Measurements from ENCODE around the gene C11orf65.

Gene C11orf65

GRCh38 chr11:108498046-108498815, 30.9 kb upstream of the C11orf65 start, which contains the start of gene POGLUT3 (continued):
- TF ChIP-seq KLF1 (tag by site-specific recombination; IDR thresholded peaks at IDR 0.05) (peak; percentile 80), ZNF24 (tag by site-specific recombination; IDR thresholded peaks at IDR 0.05) (no peak), ZNF629 (tag by site-specific recombination; IDR thresholded peaks at IDR 0.05) (no peak; the same call in 1 of the 2 replicates), ZNF596 (tag by site-specific recombination; IDR thresholded peaks at IDR 0.05) (0 out of 2 replicates have a peak, but pooled peaks have one; percentile 10), ZSCAN30 (tag by site-specific recombination; IDR thresholded peaks at IDR 0.05) (no peak; the same call in none of the 2 replicates), SP3 (tag by site-specific recombination; IDR thresholded peaks at IDR 0.05) (peak; percentile 79), ZFP69B (tag by site-specific recombination; IDR thresholded peaks at IDR 0.05) (peak; percentile 98), ZNF341 (tag by site-specific recombination; IDR thresholded peaks at IDR 0.05; ENCODE audit: low read depth) (peak; percentile 74), ZNF777 (tag by site-specific recombination; IDR thresholded peaks at IDR 0.05; ENCODE audit: borderline replicate concordance) (0 out of 2 replicates have a peak, but pooled peaks have one; percentile 46), IKZF3 (tag by site-specific recombination; IDR thresholded peaks at IDR 0.05) (peak; percentile 76), YY1 (tag by site-specific recombination; IDR thresholded peaks at IDR 0.05) (no peak), KLF7 (tag by site-specific recombination; IDR thresholded peaks at IDR 0.05; ENCODE audit: borderline replicate concordance) (peak; percentile 58; the same call in 1 of the 2 replicates), ZNF112 (tag by site-specific recombination; IDR thresholded peaks at IDR 0.05) (no peak), ZNF121 (tag by site-specific recombination; IDR thresholded peaks at IDR 0.05) (no peak), YY2 (tag by site-specific recombination; IDR thresholded peaks at IDR 0.05) (no peak), ZEB2 (tag by site-specific recombination; IDR thresholded peaks at IDR 0.05) (peak; percentile 69; the same call in 1 of the 2 replicates), FEZF1 (tag by site-specific recombination; IDR thresholded peaks at IDR 0.05) (no peak), MZF1 (tag by site-specific recombination; IDR thresholded peaks at IDR 0.05; ENCODE audit: borderline replicate concordance) (no peak), GLI4 (tag by site-specific recombination; IDR thresholded peaks at IDR 0.05) (peak; percentile 84; the same call in 1 of the 2 replicates), ZNF549 (tag by site-specific recombination; IDR thresholded peaks at IDR 0.05) (no peak)
- TF ChIP-seq, protein P1, sequence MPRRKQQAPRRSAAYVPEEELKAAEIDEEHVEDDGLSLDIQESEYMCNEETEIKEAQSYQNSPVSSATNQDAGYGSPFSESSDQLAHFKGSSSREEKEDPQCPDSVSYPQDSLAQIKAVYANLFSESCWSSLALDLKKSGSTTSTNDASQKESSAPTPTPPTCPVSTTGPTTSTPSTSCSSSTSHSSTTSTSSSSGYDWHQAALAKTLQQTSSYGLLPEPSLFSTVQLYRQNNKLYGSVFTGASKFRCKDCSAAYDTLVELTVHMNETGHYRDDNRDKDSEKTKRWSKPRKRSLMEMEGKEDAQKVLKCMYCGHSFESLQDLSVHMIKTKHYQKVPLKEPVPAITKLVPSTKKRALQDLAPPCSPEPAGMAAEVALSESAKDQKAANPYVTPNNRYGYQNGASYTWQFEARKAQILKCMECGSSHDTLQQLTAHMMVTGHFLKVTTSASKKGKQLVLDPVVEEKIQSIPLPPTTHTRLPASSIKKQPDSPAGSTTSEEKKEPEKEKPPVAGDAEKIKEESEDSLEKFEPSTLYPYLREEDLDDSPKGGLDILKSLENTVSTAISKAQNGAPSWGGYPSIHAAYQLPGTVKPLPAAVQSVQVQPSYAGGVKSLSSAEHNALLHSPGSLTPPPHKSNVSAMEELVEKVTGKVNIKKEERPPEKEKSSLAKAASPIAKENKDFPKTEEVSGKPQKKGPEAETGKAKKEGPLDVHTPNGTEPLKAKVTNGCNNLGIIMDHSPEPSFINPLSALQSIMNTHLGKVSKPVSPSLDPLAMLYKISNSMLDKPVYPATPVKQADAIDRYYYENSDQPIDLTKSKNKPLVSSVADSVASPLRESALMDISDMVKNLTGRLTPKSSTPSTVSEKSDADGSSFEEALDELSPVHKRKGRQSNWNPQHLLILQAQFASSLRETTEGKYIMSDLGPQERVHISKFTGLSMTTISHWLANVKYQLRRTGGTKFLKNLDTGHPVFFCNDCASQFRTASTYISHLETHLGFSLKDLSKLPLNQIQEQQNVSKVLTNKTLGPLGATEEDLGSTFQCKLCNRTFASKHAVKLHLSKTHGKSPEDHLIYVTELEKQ (tag by site-specific recombination; IDR thresholded peaks at IDR 0.05; ENCODE audit: borderline replicate concordance) = 0 out of 2 replicates have a peak, but pooled peaks have one; percentile 40
- TF ChIP-seq, protein P2, sequence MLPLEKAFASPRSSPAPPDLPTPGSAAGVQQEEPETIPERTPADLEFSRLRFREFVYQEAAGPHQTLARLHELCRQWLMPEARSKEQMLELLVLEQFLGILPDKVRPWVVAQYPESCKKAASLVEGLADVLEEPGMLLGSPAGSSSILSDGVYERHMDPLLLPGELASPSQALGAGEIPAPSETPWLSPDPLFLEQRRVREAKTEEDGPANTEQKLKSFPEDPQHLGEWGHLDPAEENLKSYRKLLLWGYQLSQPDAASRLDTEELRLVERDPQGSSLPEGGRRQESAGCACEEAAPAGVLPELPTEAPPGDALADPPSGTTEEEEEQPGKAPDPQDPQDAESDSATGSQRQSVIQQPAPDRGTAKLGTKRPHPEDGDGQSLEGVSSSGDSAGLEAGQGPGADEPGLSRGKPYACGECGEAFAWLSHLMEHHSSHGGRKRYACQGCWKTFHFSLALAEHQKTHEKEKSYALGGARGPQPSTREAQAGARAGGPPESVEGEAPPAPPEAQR (tag by site-specific recombination; IDR thresholded peaks at IDR 0.05) = no peak
- TF ChIP-seq, protein P3, sequence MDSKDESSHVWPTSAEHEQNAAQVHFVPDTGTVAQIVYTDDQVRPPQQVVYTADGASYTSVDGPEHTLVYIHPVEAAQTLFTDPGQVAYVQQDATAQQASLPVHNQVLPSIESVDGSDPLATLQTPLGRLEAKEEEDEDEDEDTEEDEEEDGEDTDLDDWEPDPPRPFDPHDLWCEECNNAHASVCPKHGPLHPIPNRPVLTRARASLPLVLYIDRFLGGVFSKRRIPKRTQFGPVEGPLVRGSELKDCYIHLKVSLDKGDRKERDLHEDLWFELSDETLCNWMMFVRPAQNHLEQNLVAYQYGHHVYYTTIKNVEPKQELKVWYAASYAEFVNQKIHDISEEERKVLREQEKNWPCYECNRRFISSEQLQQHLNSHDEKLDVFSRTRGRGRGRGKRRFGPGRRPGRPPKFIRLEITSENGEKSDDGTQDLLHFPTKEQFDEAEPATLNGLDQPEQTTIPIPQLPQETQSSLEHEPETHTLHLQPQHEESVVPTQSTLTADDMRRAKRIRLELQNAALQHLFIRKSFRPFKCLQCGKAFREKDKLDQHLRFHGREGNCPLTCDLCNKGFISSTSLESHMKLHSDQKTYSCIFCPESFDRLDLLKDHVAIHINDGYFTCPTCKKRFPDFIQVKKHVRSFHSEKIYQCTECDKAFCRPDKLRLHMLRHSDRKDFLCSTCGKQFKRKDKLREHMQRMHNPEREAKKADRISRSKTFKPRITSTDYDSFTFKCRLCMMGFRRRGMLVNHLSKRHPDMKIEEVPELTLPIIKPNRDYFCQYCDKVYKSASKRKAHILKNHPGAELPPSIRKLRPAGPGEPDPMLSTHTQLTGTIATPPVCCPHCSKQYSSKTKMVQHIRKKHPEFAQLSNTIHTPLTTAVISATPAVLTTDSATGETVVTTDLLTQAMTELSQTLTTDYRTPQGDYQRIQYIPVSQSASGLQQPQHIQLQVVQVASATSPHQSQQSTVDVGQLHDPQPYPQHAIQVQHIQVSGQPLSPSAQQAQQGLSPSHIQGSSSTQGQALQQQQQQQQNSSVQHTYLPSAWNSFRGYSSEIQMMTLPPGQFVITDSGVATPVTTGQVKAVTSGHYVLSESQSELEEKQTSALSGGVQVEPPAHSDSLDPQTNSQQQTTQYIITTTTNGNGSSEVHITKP (tag by site-specific recombination; IDR thresholded peaks at IDR 0.05) = peak; percentile 87
- TF ChIP-seq, protein P4, sequence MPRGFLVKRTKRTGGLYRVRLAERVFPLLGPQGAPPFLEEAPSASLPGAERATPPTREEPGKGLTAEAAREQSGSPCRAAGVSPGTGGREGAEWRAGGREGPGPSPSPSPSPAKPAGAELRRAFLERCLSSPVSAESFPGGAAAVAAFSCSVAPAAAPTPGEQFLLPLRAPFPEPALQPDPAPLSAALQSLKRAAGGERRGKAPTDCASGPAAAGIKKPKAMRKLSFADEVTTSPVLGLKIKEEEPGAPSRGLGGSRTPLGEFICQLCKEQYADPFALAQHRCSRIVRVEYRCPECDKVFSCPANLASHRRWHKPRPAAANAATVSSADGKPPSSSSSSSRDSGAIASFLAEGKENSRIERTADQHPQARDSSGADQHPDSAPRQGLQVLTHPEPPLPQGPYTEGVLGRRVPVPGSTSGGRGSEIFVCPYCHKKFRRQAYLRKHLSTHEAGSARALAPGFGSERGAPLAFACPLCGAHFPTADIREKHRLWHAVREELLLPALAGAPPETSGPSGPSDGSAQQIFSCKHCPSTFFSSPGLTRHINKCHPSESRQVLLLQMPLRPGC (tag by site-specific recombination; IDR thresholded peaks at IDR 0.05) = no peak
- TF ChIP-seq, protein P5, sequence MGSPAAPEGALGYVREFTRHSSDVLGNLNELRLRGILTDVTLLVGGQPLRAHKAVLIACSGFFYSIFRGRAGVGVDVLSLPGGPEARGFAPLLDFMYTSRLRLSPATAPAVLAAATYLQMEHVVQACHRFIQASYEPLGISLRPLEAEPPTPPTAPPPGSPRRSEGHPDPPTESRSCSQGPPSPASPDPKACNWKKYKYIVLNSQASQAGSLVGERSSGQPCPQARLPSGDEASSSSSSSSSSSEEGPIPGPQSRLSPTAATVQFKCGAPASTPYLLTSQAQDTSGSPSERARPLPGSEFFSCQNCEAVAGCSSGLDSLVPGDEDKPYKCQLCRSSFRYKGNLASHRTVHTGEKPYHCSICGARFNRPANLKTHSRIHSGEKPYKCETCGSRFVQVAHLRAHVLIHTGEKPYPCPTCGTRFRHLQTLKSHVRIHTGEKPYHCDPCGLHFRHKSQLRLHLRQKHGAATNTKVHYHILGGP (tag by site-specific recombination; IDR thresholded peaks at IDR 0.05) = no peak
- TF ChIP-seq, protein P6, sequence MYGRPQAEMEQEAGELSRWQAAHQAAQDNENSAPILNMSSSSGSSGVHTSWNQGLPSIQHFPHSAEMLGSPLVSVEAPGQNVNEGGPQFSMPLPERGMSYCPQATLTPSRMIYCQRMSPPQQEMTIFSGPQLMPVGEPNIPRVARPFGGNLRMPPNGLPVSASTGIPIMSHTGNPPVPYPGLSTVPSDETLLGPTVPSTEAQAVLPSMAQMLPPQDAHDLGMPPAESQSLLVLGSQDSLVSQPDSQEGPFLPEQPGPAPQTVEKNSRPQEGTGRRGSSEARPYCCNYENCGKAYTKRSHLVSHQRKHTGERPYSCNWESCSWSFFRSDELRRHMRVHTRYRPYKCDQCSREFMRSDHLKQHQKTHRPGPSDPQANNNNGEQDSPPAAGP (tag by site-specific recombination; IDR thresholded peaks at IDR 0.05) = peak; percentile 89

Measured in HEK293 (cell line).